ENCODE measurements around the gene ARMS2.

Gene ARMS2

GRCh38 chr10:122454071-122454470 lies 382 bp upstream of the ARMS2 start:
- no peak for DNase-seq

GRCh38 chr10:122455376-122456079 lies 1.1 kb downstream of the ARMS2 start:
- DNase-seq, result no peak

GRCh38 chr10:122457934-122458333 lies 3.5 kb downstream of the ARMS2 start:
- no peak for DNase-seq

GRCh38 chr10:122458693-122459092 lies 4.2 kb downstream of the ARMS2 start:
- DNase-seq, result no peak

GRCh38 chr10:122459561-122460273 lies 5.3 kb downstream of the ARMS2 start:
- DNase-seq, result no peak

- DNase-seq, result no peak
Observed at GRCh38 chr10:122460891-122461293, 6.4 kb downstream of the ARMS2 start.

GRCh38 chr10:122461367-122461728 lies 6.9 kb downstream of the ARMS2 start, which contains the start of gene HTRA1:
TSS of gene HTRA1 (plus strand) at chr10:122461553. CDS start at chr10:122461653, 100 bp downstream.
- no peak for DNase-seq

- DNase-seq, result no peak
Observed at GRCh38 chr10:122461729-122462532, 7.5 kb downstream of the ARMS2 start.

- no peak for DNase-seq
Observed at GRCh38 chr10:122462533-122463465, 8.3 kb downstream of the ARMS2 start.

- DNase-seq, result no peak
Observed at GRCh38 chr10:122463466-122464249, 9.2 kb downstream of the ARMS2 start.

GRCh38 chr10:122464250-122464510 lies 9.7 kb downstream of the ARMS2 start:
- no peak for DNase-seq

- DNase-seq, result no peak
Observed at GRCh38 chr10:122464586-122464985, 10.1 kb downstream of the ARMS2 start.

- no peak for DNase-seq
Observed at GRCh38 chr10:122465401-122466040, 11.1 kb downstream of the ARMS2 start.

GRCh38 chr10:122466951-122467381 lies 12.5 kb downstream of the ARMS2 start:
- no peak for DNase-seq

- DNase-seq, result no peak
Observed at GRCh38 chr10:122467701-122468100, 13.2 kb downstream of the ARMS2 start.

GRCh38 chr10:122468307-122468925 lies 14.0 kb downstream of the ARMS2 start:
- no peak for DNase-seq

- DNase-seq, result no peak
Observed at GRCh38 chr10:122468926-122469781, 14.7 kb downstream of the ARMS2 start.

GRCh38 chr10:122469848-122470247 lies 15.4 kb downstream of the ARMS2 start:
- no peak for DNase-seq

GRCh38 chr10:122471531-122472177 lies 17.2 kb downstream of the ARMS2 start:
- DNase-seq, result no peak

All from activated CD4-positive, alpha-beta T cell treated with anti-CD3 and anti-CD28 coated beads, Interleukin-2, amount 50 U/mL, for 1 hour (primary cell).